ENCODE data around the gene PCDH10.

Gene PCDH10

DNA sequence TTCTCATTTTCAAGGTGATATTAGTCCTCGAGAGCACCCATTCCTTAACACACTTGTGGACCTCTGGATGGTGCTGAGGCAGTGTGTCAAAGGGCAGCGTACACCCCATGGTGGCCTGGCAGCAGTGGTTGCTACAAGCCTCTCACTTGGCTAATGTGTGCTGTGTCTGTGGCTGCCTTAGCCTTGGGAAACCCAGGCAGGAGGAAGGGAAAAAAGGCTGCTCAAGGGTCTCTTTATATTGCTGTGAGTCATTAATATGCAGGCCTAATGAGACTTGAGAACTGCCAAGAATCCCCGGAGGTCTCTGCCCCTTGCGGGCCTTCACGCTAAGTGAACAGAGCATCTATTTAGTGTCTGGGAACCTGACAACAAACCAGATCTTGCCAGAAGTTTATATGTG lies 7.0 kb downstream of the PCDH10 start:
- Histone ChIP-seq H3K79me2 (ENCODE audit: control insufficient read depth, low read length) (no peaks in the 10 kb centered on the region), H3K27ac (ENCODE audit: low read depth, low read length) (no peak overlapping the region), H3K4me2 (ENCODE audit: low read length) (no peak overlapping the region), H3K4me1 (ENCODE audit: control insufficient read depth, low read length) (no peaks in the 10 kb centered on the region), H3K27me3 (ENCODE audit: control insufficient read depth, low read length) (no peaks in the 10 kb centered on the region), H3K36me3 (ENCODE audit: control insufficient read depth, low read length) (no peaks in the 10 kb centered on the region), H3K9me2 (replicated peaks; ENCODE audit: control insufficient read depth, low read length) (no peaks in the 10 kb centered on the region), H3F3A (ENCODE audit: control insufficient read depth, insufficient read depth) (no peaks in the 10 kb centered on the region), H3K4me3 (ENCODE audit: low read length) (no peak overlapping the region), H4K20me1 (ENCODE audit: control insufficient read depth, insufficient read depth, low read depth, low read length) (no peaks in the 10 kb centered on the region), H3K9me3 (ENCODE audit: control insufficient read depth, insufficient read depth, low read length) (no peaks in the 10 kb centered on the region)
- no peak for TF ChIP-seq EZH2phosphoT487 (IDR thresholded peaks at IDR 0.05; ENCODE audit: borderline replicate concordance, low read length)

DNA sequence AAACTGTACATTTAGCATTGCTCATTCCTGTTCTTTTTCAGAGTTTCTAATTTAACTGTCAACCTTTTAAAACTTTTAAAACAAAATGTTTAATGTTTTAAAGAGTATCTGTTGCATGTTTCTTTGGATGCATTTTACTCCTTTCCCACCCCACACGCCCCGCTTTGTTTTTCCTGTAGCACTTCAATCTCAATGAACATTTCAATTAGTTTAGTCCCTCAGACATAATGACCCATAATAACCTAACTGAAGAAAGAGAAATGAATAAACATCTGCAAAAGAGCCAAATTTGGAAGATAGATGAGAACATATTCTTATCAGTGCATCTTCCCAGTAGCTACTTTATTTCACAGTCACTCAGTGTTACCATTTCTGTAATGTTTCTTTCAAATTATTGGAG lies 7.5 kb downstream of the PCDH10 start:
- H3K4me1 ChIP-seq (ENCODE audit: control insufficient read depth, low read length): no peaks in the 10 kb centered on the region
- H4K20me1 ChIP-seq (ENCODE audit: control insufficient read depth, insufficient read depth, low read depth, low read length): no peaks in the 10 kb centered on the region
- H3K4me2 ChIP-seq (ENCODE audit: low read length): no peak overlapping the region
- H3K36me3 ChIP-seq (ENCODE audit: control insufficient read depth, low read length): no peaks in the 10 kb centered on the region
- TF ChIP-seq, protein P1, sequence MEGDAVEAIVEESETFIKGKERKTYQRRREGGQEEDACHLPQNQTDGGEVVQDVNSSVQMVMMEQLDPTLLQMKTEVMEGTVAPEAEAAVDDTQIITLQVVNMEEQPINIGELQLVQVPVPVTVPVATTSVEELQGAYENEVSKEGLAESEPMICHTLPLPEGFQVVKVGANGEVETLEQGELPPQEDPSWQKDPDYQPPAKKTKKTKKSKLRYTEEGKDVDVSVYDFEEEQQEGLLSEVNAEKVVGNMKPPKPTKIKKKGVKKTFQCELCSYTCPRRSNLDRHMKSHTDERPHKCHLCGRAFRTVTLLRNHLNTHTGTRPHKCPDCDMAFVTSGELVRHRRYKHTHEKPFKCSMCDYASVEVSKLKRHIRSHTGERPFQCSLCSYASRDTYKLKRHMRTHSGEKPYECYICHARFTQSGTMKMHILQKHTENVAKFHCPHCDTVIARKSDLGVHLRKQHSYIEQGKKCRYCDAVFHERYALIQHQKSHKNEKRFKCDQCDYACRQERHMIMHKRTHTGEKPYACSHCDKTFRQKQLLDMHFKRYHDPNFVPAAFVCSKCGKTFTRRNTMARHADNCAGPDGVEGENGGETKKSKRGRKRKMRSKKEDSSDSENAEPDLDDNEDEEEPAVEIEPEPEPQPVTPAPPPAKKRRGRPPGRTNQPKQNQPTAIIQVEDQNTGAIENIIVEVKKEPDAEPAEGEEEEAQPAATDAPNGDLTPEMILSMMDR (IDR thresholded peaks at IDR 0.05; ENCODE audit: low read depth, low read length, poor library complexity, severe bottlenecking): no peak
- TF ChIP-seq EZH2phosphoT487 (IDR thresholded peaks at IDR 0.05; ENCODE audit: borderline replicate concordance, low read length): no peak
- no peaks in the 10 kb centered on the region for H3K9me2 ChIP-seq (replicated peaks; ENCODE audit: control insufficient read depth, low read length)
- H3K9me3 ChIP-seq (ENCODE audit: control insufficient read depth, insufficient read depth, low read length): no peaks in the 10 kb centered on the region
- no peak overlapping the region for H3K27ac ChIP-seq (ENCODE audit: low read depth, low read length)
- H3F3A ChIP-seq (ENCODE audit: control insufficient read depth, insufficient read depth): no peaks in the 10 kb centered on the region
- H3K4me3 ChIP-seq (ENCODE audit: low read length): no peak overlapping the region
- H3K27me3 ChIP-seq (ENCODE audit: control insufficient read depth, low read length): no peaks in the 10 kb centered on the region
- H3K79me2 ChIP-seq (ENCODE audit: control insufficient read depth, low read length): no peaks in the 10 kb centered on the region

DNA sequence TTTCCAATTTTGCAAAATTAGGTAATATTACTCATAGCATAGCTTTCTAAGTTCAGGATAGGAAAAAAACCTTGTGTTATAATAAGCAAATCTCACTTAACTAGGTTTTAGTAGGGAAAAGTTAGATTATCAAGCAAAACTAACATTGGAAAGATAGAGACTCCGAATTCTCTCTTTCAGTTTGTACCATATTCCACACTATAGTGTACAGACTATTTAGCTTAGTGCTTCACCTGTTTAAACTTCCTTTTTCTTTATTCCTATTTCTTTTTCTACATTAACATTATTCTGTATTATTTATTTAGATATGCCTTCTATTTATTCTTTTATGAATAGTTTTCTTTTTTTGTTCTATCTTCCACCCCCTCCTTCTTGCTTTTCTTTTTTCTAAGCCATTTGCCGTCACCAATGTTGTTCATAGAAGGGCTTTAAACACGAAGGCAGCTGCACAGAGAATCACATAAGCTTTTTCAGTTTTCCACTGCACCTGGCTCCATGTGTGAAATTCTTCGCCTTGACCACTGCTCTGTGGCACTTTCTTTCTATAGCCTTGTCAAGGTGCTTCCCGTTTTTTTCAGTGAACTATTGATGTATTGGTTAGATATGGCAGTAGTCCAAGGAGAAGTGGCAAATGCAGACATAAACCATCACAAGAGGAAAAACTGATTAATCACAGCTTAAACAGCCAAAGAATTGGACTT lies 8.5 kb downstream of the PCDH10 start:
- Histone ChIP-seq H3K4me2 (ENCODE audit: low read length) (no peak overlapping the region), H3K27me3 (ENCODE audit: control insufficient read depth, low read length) (no peaks in the 10 kb centered on the region), H3K9me3 (ENCODE audit: control insufficient read depth, insufficient read depth, low read length) (no peaks in the 10 kb centered on the region), H3K79me2 (ENCODE audit: control insufficient read depth, low read length) (no peaks in the 10 kb centered on the region), H4K20me1 (ENCODE audit: control insufficient read depth, insufficient read depth, low read depth, low read length) (no peaks in the 10 kb centered on the region), H3K36me3 (ENCODE audit: control insufficient read depth, low read length) (no peaks in the 10 kb centered on the region), H3F3A (ENCODE audit: control insufficient read depth, insufficient read depth) (no peaks in the 10 kb centered on the region), H3K4me1 (ENCODE audit: control insufficient read depth, low read length) (no peaks in the 10 kb centered on the region), H3K9me2 (replicated peaks; ENCODE audit: control insufficient read depth, low read length) (no peaks in the 10 kb centered on the region), H3K4me3 (ENCODE audit: low read length) (no peak overlapping the region), H3K27ac (ENCODE audit: low read depth, low read length) (no peak overlapping the region)
- TF ChIP-seq, protein P1 (IDR thresholded peaks at IDR 0.05; ENCODE audit: low read depth, low read length, poor library complexity, severe bottlenecking): no peak
- TF ChIP-seq EZH2phosphoT487 (IDR thresholded peaks at IDR 0.05; ENCODE audit: borderline replicate concordance, low read length): no peak

- TF ChIP-seq, protein P1 (IDR thresholded peaks at IDR 0.05; ENCODE audit: low read depth, low read length, poor library complexity, severe bottlenecking): no peak
- no peak for TF ChIP-seq EZH2phosphoT487 (IDR thresholded peaks at IDR 0.05; ENCODE audit: borderline replicate concordance, low read length)
- Histone ChIP-seq H3K27me3 (ENCODE audit: control insufficient read depth, low read length) (no peaks in the 10 kb centered on the region), H4K20me1 (ENCODE audit: control insufficient read depth, insufficient read depth, low read depth, low read length) (no peaks in the 10 kb centered on the region), H3K27ac (ENCODE audit: low read depth, low read length) (no peak overlapping the region), H3K4me3 (ENCODE audit: low read length) (no peak overlapping the region), H3K79me2 (ENCODE audit: control insufficient read depth, low read length) (no peaks in the 10 kb centered on the region), H3K4me2 (ENCODE audit: low read length) (no peak overlapping the region), H3K36me3 (ENCODE audit: control insufficient read depth, low read length) (no peaks in the 10 kb centered on the region), H3K9me2 (replicated peaks; ENCODE audit: control insufficient read depth, low read length) (no peaks in the 10 kb centered on the region), H3K4me1 (ENCODE audit: control insufficient read depth, low read length) (no peaks in the 10 kb centered on the region), H3F3A (ENCODE audit: control insufficient read depth, insufficient read depth) (no peaks in the 10 kb centered on the region), H3K9me3 (ENCODE audit: control insufficient read depth, insufficient read depth, low read length) (no peaks in the 10 kb centered on the region)
Observed at GRCh38 chr4:133160853-133161252, 11.8 kb downstream of the PCDH10 start.
